ENCODE data around the gene TSEN2. TPM values are rescaled to one million over a fixed set of nuclear protein-coding genes. Genes with fewer than 3 reads are reported as not detected.
A peak's percentile ranks its signal among the peaks of the same experiment; 100 is the strongest.

TSEN2 gene
- total and polyA plus RNA-seq, 10 of the 15 experiments (the other 5 are each of a cell fraction or from before 2014, with no cell fraction given) = 17.7 to 32.3 (median 24.3) TPM

DNA sequence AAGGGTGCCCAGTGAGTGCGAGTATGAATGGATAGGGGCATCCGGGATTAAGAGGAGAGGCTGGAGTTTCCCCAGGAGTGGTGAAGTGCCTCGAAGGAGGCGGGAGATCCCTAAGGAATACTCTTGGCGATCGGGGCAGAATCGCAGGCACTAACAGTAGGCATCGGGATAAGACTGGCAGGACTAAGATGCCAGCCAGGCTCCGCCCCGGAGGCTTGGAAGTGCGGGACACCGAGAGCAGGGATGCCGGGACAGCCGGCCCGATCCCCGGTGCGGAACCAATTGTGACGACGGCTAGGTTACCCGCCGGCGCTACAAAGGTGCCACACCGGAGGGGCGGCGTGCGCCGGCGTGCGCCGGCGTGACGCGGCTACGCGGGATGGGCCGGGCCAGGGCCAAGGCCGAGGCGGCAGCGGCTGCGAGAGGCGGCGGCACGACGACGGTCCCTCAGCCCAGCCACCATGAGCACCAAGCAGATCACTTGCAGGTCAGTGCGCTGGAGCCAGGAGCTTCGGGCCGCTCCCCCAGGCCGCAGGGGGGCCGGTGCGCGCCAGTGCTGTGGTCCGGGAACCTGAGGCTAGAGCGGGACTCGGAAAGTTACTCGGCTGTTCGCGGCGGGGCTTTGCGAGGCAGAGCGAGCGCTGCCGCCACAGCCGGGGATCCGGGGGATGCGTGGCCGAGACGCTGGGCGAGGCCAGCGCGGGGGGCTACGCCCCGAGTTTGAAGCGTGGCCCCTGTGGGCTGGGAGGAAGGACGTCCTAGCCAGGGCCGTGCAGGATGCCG is 72.6 kb downstream of the TSEN2 start, which contains the start of gene MKRN2 (continued):
- TF ChIP-seq, protein P1, sequence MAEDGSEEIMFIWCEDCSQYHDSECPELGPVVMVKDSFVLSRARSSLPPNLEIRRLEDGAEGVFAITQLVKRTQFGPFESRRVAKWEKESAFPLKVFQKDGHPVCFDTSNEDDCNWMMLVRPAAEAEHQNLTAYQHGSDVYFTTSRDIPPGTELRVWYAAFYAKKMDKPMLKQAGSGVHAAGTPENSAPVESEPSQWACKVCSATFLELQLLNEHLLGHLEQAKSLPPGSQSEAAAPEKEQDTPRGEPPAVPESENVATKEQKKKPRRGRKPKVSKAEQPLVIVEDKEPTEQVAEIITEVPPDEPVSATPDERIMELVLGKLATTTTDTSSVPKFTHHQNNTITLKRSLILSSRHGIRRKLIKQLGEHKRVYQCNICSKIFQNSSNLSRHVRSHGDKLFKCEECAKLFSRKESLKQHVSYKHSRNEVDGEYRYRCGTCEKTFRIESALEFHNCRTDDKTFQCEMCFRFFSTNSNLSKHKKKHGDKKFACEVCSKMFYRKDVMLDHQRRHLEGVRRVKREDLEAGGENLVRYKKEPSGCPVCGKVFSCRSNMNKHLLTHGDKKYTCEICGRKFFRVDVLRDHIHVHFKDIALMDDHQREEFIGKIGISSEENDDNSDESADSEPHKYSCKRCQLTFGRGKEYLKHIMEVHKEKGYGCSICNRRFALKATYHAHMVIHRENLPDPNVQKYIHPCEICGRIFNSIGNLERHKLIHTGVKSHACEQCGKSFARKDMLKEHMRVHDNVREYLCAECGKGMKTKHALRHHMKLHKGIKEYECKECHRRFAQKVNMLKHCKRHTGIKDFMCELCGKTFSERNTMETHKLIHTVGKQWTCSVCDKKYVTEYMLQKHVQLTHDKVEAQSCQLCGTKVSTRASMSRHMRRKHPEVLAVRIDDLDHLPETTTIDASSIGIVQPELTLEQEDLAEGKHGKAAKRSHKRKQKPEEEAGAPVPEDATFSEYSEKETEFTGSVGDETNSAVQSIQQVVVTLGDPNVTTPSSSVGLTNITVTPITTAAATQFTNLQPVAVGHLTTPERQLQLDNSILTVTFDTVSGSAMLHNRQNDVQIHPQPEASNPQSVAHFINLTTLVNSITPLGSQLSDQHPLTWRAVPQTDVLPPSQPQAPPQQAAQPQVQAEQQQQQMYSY (CRISPR knock-in tag; IDR thresholded peaks at IDR 0.05) = no peak
- peak; percentile 88 for TF ChIP-seq YY1 (IDR thresholded peaks at IDR 0.05; ENCODE audit: low read depth, low read length)
- peak; percentile 87 for TF ChIP-seq NKRF (conservative IDR thresholded peaks at IDR 0.05)
- TF ChIP-seq, protein P2, sequence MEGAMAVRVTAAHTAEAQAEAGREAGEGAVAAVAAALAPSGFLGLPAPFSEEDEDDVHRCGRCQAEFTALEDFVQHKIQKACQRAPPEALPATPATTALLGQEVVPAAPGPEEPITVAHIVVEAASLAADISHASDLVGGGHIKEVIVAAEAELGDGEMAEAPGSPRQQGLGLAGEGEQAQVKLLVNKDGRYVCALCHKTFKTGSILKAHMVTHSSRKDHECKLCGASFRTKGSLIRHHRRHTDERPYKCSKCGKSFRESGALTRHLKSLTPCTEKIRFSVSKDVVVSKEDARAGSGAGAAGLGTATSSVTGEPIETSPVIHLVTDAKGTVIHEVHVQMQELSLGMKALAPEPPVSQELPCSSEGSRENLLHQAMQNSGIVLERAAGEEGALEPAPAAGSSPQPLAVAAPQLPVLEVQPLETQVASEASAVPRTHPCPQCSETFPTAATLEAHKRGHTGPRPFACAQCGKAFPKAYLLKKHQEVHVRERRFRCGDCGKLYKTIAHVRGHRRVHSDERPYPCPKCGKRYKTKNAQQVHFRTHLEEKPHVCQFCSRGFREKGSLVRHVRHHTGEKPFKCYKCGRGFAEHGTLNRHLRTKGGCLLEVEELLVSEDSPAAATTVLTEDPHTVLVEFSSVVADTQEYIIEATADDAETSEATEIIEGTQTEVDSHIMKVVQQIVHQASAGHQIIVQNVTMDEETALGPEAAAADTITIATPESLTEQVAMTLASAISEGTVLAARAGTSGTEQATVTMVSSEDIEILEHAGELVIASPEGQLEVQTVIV (IDR thresholded peaks at IDR 0.05; ENCODE audit: borderline replicate concordance, partially characterized antibody) = no peak
- TF ChIP-seq KLF5 (IDR thresholded peaks at IDR 0.05; ENCODE audit: partially characterized antibody) = peak; percentile 76
- TF ChIP-seq IKZF2 (IDR thresholded peaks at IDR 0.05) = peak; percentile 92 to 94
- peak; percentile 94; the same call in 1 of the 2 replicates for TF ChIP-seq BACH1 (IDR thresholded peaks at IDR 0.05; ENCODE audit: borderline replicate concordance)
- TF ChIP-seq SMAD5 (IDR thresholded peaks at IDR 0.05; ENCODE audit: low read depth) = peak; percentile 78
- peak; percentile 95 for TF ChIP-seq POLR2AphosphoS5 (IDR thresholded peaks at IDR 0.05; ENCODE audit: low read length)
- no peak for TF ChIP-seq ESRRA (IDR thresholded peaks at IDR 0.05; ENCODE audit: low read length)
- peak; percentile 5 to 84; a peak in 2 of 4 replicates for TF ChIP-seq SRF (IDR thresholded peaks at IDR 0.05; ENCODE audit: low read depth in 2 of 2, low read length in 2 of 2)
- TF ChIP-seq KDM1A (IDR thresholded peaks at IDR 0.05; ENCODE audit: borderline replicate concordance) = no peak
- TF ChIP-seq, protein P3, sequence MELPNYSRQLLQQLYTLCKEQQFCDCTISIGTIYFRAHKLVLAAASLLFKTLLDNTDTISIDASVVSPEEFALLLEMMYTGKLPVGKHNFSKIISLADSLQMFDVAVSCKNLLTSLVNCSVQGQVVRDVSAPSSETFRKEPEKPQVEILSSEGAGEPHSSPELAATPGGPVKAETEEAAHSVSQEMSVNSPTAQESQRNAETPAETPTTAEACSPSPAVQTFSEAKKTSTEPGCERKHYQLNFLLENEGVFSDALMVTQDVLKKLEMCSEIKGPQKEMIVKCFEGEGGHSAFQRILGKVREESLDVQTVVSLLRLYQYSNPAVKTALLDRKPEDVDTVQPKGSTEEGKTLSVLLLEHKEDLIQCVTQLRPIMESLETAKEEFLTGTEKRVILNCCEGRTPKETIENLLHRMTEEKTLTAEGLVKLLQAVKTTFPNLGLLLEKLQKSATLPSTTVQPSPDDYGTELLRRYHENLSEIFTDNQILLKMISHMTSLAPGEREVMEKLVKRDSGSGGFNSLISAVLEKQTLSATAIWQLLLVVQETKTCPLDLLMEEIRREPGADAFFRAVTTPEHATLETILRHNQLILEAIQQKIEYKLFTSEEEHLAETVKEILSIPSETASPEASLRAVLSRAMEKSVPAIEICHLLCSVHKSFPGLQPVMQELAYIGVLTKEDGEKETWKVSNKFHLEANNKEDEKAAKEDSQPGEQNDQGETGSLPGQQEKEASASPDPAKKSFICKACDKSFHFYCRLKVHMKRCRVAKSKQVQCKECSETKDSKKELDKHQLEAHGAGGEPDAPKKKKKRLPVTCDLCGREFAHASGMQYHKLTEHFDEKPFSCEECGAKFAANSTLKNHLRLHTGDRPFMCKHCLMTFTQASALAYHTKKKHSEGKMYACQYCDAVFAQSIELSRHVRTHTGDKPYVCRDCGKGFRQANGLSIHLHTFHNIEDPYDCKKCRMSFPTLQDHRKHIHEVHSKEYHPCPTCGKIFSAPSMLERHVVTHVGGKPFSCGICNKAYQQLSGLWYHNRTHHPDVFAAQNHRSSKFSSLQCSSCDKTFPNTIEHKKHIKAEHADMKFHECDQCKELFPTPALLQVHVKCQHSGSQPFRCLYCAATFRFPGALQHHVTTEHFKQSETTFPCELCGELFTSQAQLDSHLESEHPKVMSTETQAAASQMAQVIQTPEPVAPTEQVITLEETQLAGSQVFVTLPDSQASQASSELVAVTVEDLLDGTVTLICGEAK (IDR thresholded peaks at IDR 0.05; ENCODE audit: borderline replicate concordance) = peak; percentile 93
- peak; percentile 98 for TF ChIP-seq IKZF1 (conservative IDR thresholded peaks at IDR 0.05)
- TF ChIP-seq BMI1 (IDR thresholded peaks at IDR 0.05; ENCODE audit: borderline replicate concordance) = no peak
- no peak for TF ChIP-seq JUNB (IDR thresholded peaks at IDR 0.05)
- TF ChIP-seq CBX3 (IDR thresholded peaks at IDR 0.05; ENCODE audit: borderline replicate concordance, low read depth) = no peak
